ENCODE results near the gene RD3L.
"Not testable (repeated sequence)": the region's sequence is repeated elsewhere in the genome, so short reads cannot be mapped to it uniquely, and the experiment has no call there.

The RD3L gene

GRCh38 chr14:103941973-103942736 is at the start of gene RD3L:
TSS of gene RD3L (minus strand) at chr14:103942529. CDS start at chr14:103941695, 834 bp downstream.
- DNase-seq, result no peak

- no peak for DNase-seq
Measured at GRCh38 chr14:103989964-103990363, 47.6 kb upstream of the RD3L start.

GRCh38 chr14:103989034-103989433 is 46.7 kb upstream of the RD3L start:
- DNase-seq, result no peak

- no peak for DNase-seq
Measured at GRCh38 chr14:103984196-103984595, 41.9 kb upstream of the RD3L start.

- not testable (repeated sequence) for DNase-seq
Measured at GRCh38 chr14:103980623-103981238, 38.4 kb upstream of the RD3L start.

- no peak for DNase-seq
Measured at GRCh38 chr14:103974575-103974974, 32.2 kb upstream of the RD3L start.

- DNase-seq, result no peak
Measured at GRCh38 chr14:103973354-103973753, 31.0 kb upstream of the RD3L start.

GRCh38 chr14:103969961-103970360 is 27.6 kb upstream of the RD3L start:
- no peak for DNase-seq

- no peak for DNase-seq
Measured at GRCh38 chr14:103966631-103967030, 24.3 kb upstream of the RD3L start.

GRCh38 chr14:103961928-103962578 is 19.7 kb upstream of the RD3L start:
- no peak for DNase-seq

GRCh38 chr14:103960457-103961055 is 18.2 kb upstream of the RD3L start:
- no peak for DNase-seq

- DNase-seq, result no peak
Measured at GRCh38 chr14:103949131-103949790, 6.9 kb upstream of the RD3L start.

- DNase-seq, result no peak
Measured at GRCh38 chr14:103948442-103948841, 6.1 kb upstream of the RD3L start.

GRCh38 chr14:103946975-103947374 is 4.6 kb upstream of the RD3L start:
- DNase-seq, result no peak

GRCh38 chr14:103943673-103944072 is 1.3 kb upstream of the RD3L start:
- no peak for DNase-seq

GRCh38 chr14:103941462-103941861 is 867 bp downstream of the RD3L start:
- no peak for DNase-seq

- peak; percentile 23 for DNase-seq
Measured at GRCh38 chr14:103935102-103935501, 7.2 kb downstream of the RD3L start.

GRCh38 chr14:103932791-103933490 is 9.4 kb downstream of the RD3L start:
- no peak for DNase-seq

GRCh38 chr14:103931422-103931821 is 10.9 kb downstream of the RD3L start:
- peak; percentile 42 for DNase-seq

GRCh38 chr14:103930051-103930604 is 12.2 kb downstream of the RD3L start:
- DNase-seq, result no peak

GRCh38 chr14:103928011-103928890 is 14.1 kb downstream of the RD3L start, which contains the start of gene TDRD9:
TSS of gene TDRD9 (plus strand) at chr14:103928456. CDS start at chr14:103928510, 54 bp downstream.
- DNase-seq, result no peak
